Measurements from ENCODE around the gene CHCHD3.

The CHCHD3 gene

GRCh38 chr7:132876576-132876975 is 205.3 kb downstream of the CHCHD3 start:
- Histone ChIP-seq H3K9ac (ENCODE audit: low read length) (no peak overlapping the region), H3K4me1 (ENCODE audit: low read length) (peaks cover 8% of the 10 kb centered on the region), H3K79me2 (ENCODE audit: low read length) (0 out of 2 replicates have a peak, but pooled peaks cover 4% of the 10 kb centered on the region), H3K27ac (ENCODE audit: low read length) (no peak overlapping the region), H4K20me1 (ENCODE audit: insufficient read depth, low read length) (no peaks in the 10 kb centered on the region), H3K4me2 (ENCODE audit: low read length) (no peak overlapping the region), H3K27me3 (ENCODE audit: low read depth, low read length) (no peaks in the 10 kb centered on the region), H2AFZ (ENCODE audit: low read depth, low read length) (no peak overlapping the region), H3K36me3 (replicated peaks; ENCODE audit: low read depth, low read length) (peaks cover 3% of the 10 kb centered on the region), H3K4me3 (ENCODE audit: low read length) (no peak overlapping the region), H3K9me3 (ENCODE audit: insufficient read depth, low read length) (no peaks in the 10 kb centered on the region)
- no peak for TF ChIP-seq EZH2phosphoT487 (IDR thresholded peaks at IDR 0.05; ENCODE audit: low read depth)
- no peak for TF ChIP-seq CTCF (IDR thresholded peaks at IDR 0.05; ENCODE audit: low read depth, low read length)

GRCh38 chr7:132872034-132872433 is 209.9 kb downstream of the CHCHD3 start:
- Histone ChIP-seq H3K4me2 (ENCODE audit: low read length) (no peak overlapping the region), H4K20me1 (ENCODE audit: insufficient read depth, low read length) (peaks cover 3% of the 10 kb centered on the region; the same call in 1 of the 2 replicates), H3K4me3 (ENCODE audit: low read length) (no peak overlapping the region), H3K27me3 (ENCODE audit: low read depth, low read length) (no peaks in the 10 kb centered on the region), H3K36me3 (replicated peaks; ENCODE audit: low read depth, low read length) (no peaks in the 10 kb centered on the region), H3K9ac (ENCODE audit: low read length) (no peak overlapping the region), H3K79me2 (ENCODE audit: low read length) (peaks cover 6% of the 10 kb centered on the region; the same call in 1 of the 2 replicates), H3K9me3 (ENCODE audit: insufficient read depth, low read length) (no peaks in the 10 kb centered on the region), H3K27ac (ENCODE audit: low read length) (no peak overlapping the region), H3K4me1 (ENCODE audit: low read length) (peaks cover 28% of the 10 kb centered on the region), H2AFZ (ENCODE audit: low read depth, low read length) (no peak overlapping the region)
- TF ChIP-seq EZH2phosphoT487 (IDR thresholded peaks at IDR 0.05; ENCODE audit: low read depth) = no peak
- no peak for TF ChIP-seq CTCF (IDR thresholded peaks at IDR 0.05; ENCODE audit: low read depth, low read length)

GRCh38 chr7:132871419-132871818 is 210.5 kb downstream of the CHCHD3 start:
- Histone ChIP-seq H3K9ac (ENCODE audit: low read length) (no peak overlapping the region), H3K36me3 (replicated peaks; ENCODE audit: low read depth, low read length) (no peaks in the 10 kb centered on the region), H3K9me3 (ENCODE audit: insufficient read depth, low read length) (no peaks in the 10 kb centered on the region), H3K79me2 (ENCODE audit: low read length) (peaks cover 6% of the 10 kb centered on the region; the same call in 1 of the 2 replicates), H3K27me3 (ENCODE audit: low read depth, low read length) (no peaks in the 10 kb centered on the region), H3K4me2 (ENCODE audit: low read length) (peak overlapping the region; percentile 43), H4K20me1 (ENCODE audit: insufficient read depth, low read length) (peaks cover 3% of the 10 kb centered on the region; the same call in 1 of the 2 replicates), H3K4me1 (ENCODE audit: low read length) (peaks cover 28% of the 10 kb centered on the region), H3K27ac (ENCODE audit: low read length) (no peak overlapping the region), H2AFZ (ENCODE audit: low read depth, low read length) (no peak overlapping the region), H3K4me3 (ENCODE audit: low read length) (no peak overlapping the region)
- no peak for TF ChIP-seq CTCF (IDR thresholded peaks at IDR 0.05; ENCODE audit: low read depth, low read length)
- TF ChIP-seq EZH2phosphoT487 (IDR thresholded peaks at IDR 0.05; ENCODE audit: low read depth) = no peak

GRCh38 chr7:132869166-132869861 is 212.6 kb downstream of the CHCHD3 start:
- peaks cover 6% of the 10 kb centered on the region; the same call in 1 of the 2 replicates for H3K79me2 ChIP-seq (ENCODE audit: low read length)
- H3K36me3 ChIP-seq (replicated peaks; ENCODE audit: low read depth, low read length) = peaks cover under 1% of the 10 kb centered on the region
- H3K9ac ChIP-seq (ENCODE audit: low read length) = no peak overlapping the region
- H4K20me1 ChIP-seq (ENCODE audit: insufficient read depth, low read length) = peaks cover 3% of the 10 kb centered on the region; the same call in 1 of the 2 replicates
- H3K4me1 ChIP-seq (ENCODE audit: low read length) = peaks cover 28% of the 10 kb centered on the region
- no peaks in the 10 kb centered on the region for H3K9me3 ChIP-seq (ENCODE audit: insufficient read depth, low read length)
- no peak overlapping the region for H3K4me3 ChIP-seq (ENCODE audit: low read length)
- no peak overlapping the region for H3K27ac ChIP-seq (ENCODE audit: low read length)
- no peak overlapping the region for H2AFZ ChIP-seq (ENCODE audit: low read depth, low read length)
- H3K27me3 ChIP-seq (ENCODE audit: low read depth, low read length) = no peaks in the 10 kb centered on the region
- H3K4me2 ChIP-seq (ENCODE audit: low read length) = peak overlapping the region; percentile 35
- no peak for TF ChIP-seq EZH2phosphoT487 (IDR thresholded peaks at IDR 0.05; ENCODE audit: low read depth)
- TF ChIP-seq CTCF (IDR thresholded peaks at IDR 0.05; ENCODE audit: low read depth, low read length) = no peak
